Gastroesophageal sphincter (tissue), 3 donors: Measurements from ENCODE around the gene KLHL40.

Experiments used
- POLR2A ChIP-seq, 2 donors: fragments of 450-650 bp; IDR thresholded peaks; one replicate each; pipeline ENCODE4 v1.6.1; 2017; ENCODE audit warnings: antibody characterized with exemption in 2 of 2, mild to moderate bottlenecking in 2 of 2, moderate library complexity in 1 of 2
- POLR2AphosphoS5 ChIP-seq: sonication (generic); formaldehyde crosslinking; IDR thresholded peaks from one replicate; pipeline ENCODE4 v1.6.1; 2017; ENCODE audit warnings: antibody characterized with exemption
- TF ChIP-seq, protein P1 (sequence below), 4 experiments: fragments of 200-600 bp in 2 of 4; fragments of 450-650 bp in 2 of 4; sonication (generic) in 1 of 4; IDR thresholded peaks; one replicate each; pipeline ENCODE4 v1.5.1; 2017 to 2019; ENCODE audit warnings: antibody characterized with exemption in 4 of 4, mild to moderate bottlenecking in 2 of 4, moderate library complexity in 2 of 4

DNA sequence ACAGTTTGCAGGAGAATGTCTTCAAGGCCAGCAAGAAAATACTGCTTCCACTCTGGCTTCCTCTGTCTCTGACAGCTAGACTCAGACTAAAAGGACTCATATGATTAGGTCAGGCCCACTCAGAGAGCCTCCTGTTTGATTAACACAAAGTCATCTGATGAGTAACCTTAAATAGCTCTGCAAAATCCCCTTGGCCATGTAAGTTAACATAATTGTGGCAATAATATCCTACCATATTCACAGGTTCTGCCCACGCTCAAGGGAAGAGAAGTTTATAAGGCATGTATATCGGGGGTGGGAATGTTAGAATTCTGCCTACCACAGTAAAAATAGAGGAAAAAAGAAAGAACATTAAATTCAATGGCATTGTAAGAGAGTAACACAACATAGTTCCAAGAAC, 37.9 kb downstream of the KLHL40 start:
- TF ChIP-seq, protein P1, sequence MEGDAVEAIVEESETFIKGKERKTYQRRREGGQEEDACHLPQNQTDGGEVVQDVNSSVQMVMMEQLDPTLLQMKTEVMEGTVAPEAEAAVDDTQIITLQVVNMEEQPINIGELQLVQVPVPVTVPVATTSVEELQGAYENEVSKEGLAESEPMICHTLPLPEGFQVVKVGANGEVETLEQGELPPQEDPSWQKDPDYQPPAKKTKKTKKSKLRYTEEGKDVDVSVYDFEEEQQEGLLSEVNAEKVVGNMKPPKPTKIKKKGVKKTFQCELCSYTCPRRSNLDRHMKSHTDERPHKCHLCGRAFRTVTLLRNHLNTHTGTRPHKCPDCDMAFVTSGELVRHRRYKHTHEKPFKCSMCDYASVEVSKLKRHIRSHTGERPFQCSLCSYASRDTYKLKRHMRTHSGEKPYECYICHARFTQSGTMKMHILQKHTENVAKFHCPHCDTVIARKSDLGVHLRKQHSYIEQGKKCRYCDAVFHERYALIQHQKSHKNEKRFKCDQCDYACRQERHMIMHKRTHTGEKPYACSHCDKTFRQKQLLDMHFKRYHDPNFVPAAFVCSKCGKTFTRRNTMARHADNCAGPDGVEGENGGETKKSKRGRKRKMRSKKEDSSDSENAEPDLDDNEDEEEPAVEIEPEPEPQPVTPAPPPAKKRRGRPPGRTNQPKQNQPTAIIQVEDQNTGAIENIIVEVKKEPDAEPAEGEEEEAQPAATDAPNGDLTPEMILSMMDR (IDR thresholded peaks at IDR 0.05), result no peak
- no peak for TF ChIP-seq POLR2A (IDR thresholded peaks at IDR 0.05)
- TF ChIP-seq POLR2AphosphoS5, result no peak
